SH-SY5Y (cell line): ENCODE measurements around the gene TMEM271.

Experiments used
- GATA2 ChIP-seq: IDR thresholded peaks from 2 replicates; pipeline ENCODE4 v1.6.1; 2011; ENCODE audit warnings: mild to moderate bottlenecking, low read depth, low read length
- GATA3 ChIP-seq: IDR thresholded peaks from 2 replicates; pipeline ENCODE4 v1.6.1; 2011; ENCODE audit warnings: low read depth, mild to moderate bottlenecking, low read length, moderate library complexity

GRCh38 chr4:567457-568350, 8.4 kb downstream of the TMEM271 start:
- TF ChIP-seq GATA2 = no peak
- TF ChIP-seq GATA3 = no peak
